Heart left ventricle (tissue), 13 donors: Measurements from ENCODE around the gene STARD3.

ENCODE experiments used
- CTCF ChIP-seq, 12 donors: fragments of 200-600 bp; sonication (generic) in 4 of 12; IDR thresholded peaks; one replicate each; pipeline versions ENCODE4 v1.5.0 to v1.8.0; 2018 to 2022; ENCODE audit warnings: antibody characterized with exemption in 12 of 12, mild to moderate bottlenecking in 5 of 12
- POLR2A ChIP-seq, 2 donors: fragments of 450-650 bp; IDR thresholded peaks; one replicate each; pipeline ENCODE4 v1.6.1; 2017; ENCODE audit warnings: antibody characterized with exemption in 2 of 2, mild to moderate bottlenecking in 2 of 2, moderate library complexity in 2 of 2
- donor health status: ischemic (EF 13 %, LVEDD 7.1; RV severe dilation, severe dysfunction).
- donor health status: DM: no; HTN: yes; CAD: no.
- donor health status: DM: no; HTN: no; CAD: no.
- donor health status: ischemic (EF 25% LVEDD 6.9; RV normal size, moderate dysfunction).
- donor health status: ischemic (EF 25% LVEDD 5.7; RV mildly dilated, moderate dysfunction).
- donor health status: ischemic (EF 35%, LVEDD 5.7; RV mildly dilated, moderate dysfunction).
- donor health status: nonischemic (EF 11% LVEDD 7.7; RV severe dilation, severe dysfunction).
- donor health status: DM: yes; HTN: yes; CAD: no.
- donor health status: PGD.
- donor health status: ischemic (EF 29% LVEDD 5.4; RV normal size, mild dysfunction).
- donor health status: nonischemic (EF 23%, LVEDD 6.1; RV moderate dilation, normal function).

- no peak for TF ChIP-seq CTCF (IDR thresholded peaks at IDR 0.05)
- TF ChIP-seq POLR2A (IDR thresholded peaks at IDR 0.05) = no peak
Measured at GRCh38 chr17:39688475-39688835, 51.5 kb downstream of the STARD3 start.
